A673 (cell line): ENCODE data around the gene RFK. TPM values are rescaled to one million over a fixed set of nuclear protein-coding genes. Genes with fewer than 3 reads are reported as not detected.

Experiments
- BruUV-seq: library from RNA; stranded (reverse); fragments of 400-500 nt; replicated peaks from 2 replicates; lab custom pipeline; 2021; lab: Mats Ljungman, UMichigan
- CTCF ChIA-PET: fragments of 300-600 bp; sonication (Branson Sonifier 250); formaldehyde crosslinking; loops from one replicate; lab custom pipeline; 2022; ENCODE audit warnings: antibody characterized with exemption; lab: Charles Lee
- POLR2A ChIA-PET: fragments of 300-600 bp; sonication (Branson Sonifier 250); formaldehyde crosslinking; loops from one replicate; lab custom pipeline; 2022; ENCODE audit warnings: antibody characterized with exemption; ENCODE audit not compliant: low non-redundant PET; lab: Charles Lee
- DNase-seq: peaks from one replicate; pipeline ENCODE4 v3.0.0-alpha.2; 2015; ENCODE audit warnings: low spot score
- H3K27ac ChIP-seq: fragments of 200-600 bp; sonication (generic); 2 replicates; pipeline ENCODE4 v1.5.1; 2016; ENCODE audit warnings: mixed run types, low read depth, mild to moderate bottlenecking, mixed read lengths, antibody characterized with exemption, low read length; ENCODE audit not compliant: poor library complexity, severe bottlenecking
- H3K27me3 ChIP-seq: fragments of 200-600 bp; sonication (generic); replicated peaks from 2 replicates; pipeline ENCODE4 v1.6.1; 2017; ENCODE audit warnings: mixed run types, low read depth, mild to moderate bottlenecking, mixed read lengths, antibody characterized with exemption, low read length; ENCODE audit not compliant: insufficient read depth, poor library complexity
- H3K36me3 ChIP-seq: fragments of 200-600 bp; sonication (generic); 2 replicates; pipeline ENCODE4 v1.6.1; 2016; ENCODE audit warnings: mixed run types, mild to moderate bottlenecking, mixed read lengths, antibody characterized with exemption, low read length; ENCODE audit not compliant: insufficient read depth, poor library complexity, severe bottlenecking
- H3K4me1 ChIP-seq: fragments of 200-600 bp; sonication (generic); 2 replicates; pipeline ENCODE4 v1.6.1; 2017; ENCODE audit warnings: mixed run types, mild to moderate bottlenecking, mixed read lengths, antibody characterized with exemption, low read length; ENCODE audit not compliant: insufficient read depth, poor library complexity, severe bottlenecking
- H3K4me3 ChIP-seq: fragments of 200-600 bp; sonication (generic); 2 replicates; pipeline ENCODE4 v1.5.1; 2016; ENCODE audit warnings: low read depth, mixed run types, mild to moderate bottlenecking, mixed read lengths, low read length; ENCODE audit not compliant: poor library complexity, severe bottlenecking
- H3K9me3 ChIP-seq: fragments of 200-600 bp; sonication (generic); 2 replicates; pipeline ENCODE4 v1.6.1; 2016; ENCODE audit warnings: mixed run types, low read depth, mild to moderate bottlenecking, mixed read lengths, antibody characterized with exemption, low read length; ENCODE audit not compliant: poor library complexity, severe bottlenecking
- EZH2 ChIP-seq: fragments of 200-600 bp; sonication (generic); IDR thresholded peaks from 2 replicates; pipeline ENCODE4 v1.6.1; 2017; ENCODE audit warnings: borderline replicate concordance, low read depth, mild to moderate bottlenecking, mixed read lengths, antibody characterized with exemption, low read length; ENCODE audit not compliant: poor library complexity, severe bottlenecking
- intact Hi-C: fragments of 100-400 bp; cut with micrococcal nuclease; formaldehyde crosslinking; loops from one replicate; pipeline ENCODE4 v1.10.0; 2022; ENCODE audit not compliant: unreplicated experiment
- total RNA-seq: library from RNA; stranded (reverse); gene quantifications from 2 replicates; pipeline ENCODE4 v1.2.3, GENCODE V29; 2021
- TF ChIP-seq, protein P1 (sequence below): fragments of 300-800, 200-600 bp; sonication (generic); conservative IDR thresholded peaks from 2 replicates; pipeline ENCODE4 v1.5.1; 2017; ENCODE audit warnings: low read depth, mild to moderate bottlenecking, antibody characterized with exemption, low read length, moderate library complexity, mixed read lengths

RFK gene
- total RNA-seq, 1 experiment from 2014 or later, result 22.1 TPM

DNA sequence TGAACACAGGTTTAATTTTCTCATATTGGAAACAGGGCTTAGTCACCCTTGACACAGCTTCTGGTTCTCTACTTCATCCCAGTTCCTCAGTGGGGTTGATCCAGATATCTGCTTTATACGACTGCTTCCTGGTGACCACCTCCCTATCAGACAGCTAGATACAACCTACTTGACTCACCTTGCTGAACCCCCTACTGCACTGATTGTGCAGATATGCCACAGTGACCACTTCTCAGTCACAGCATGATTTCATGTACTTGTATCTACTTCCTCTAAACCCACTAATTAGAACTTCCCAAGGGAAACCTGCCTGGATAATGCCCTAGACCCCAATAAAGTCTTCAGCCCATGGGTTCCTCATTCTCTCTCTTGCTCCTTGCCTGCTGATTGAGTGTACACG lies 18.4 kb upstream of the RFK start:
- no peak for TF ChIP-seq EZH2
- TF ChIP-seq, protein P1, sequence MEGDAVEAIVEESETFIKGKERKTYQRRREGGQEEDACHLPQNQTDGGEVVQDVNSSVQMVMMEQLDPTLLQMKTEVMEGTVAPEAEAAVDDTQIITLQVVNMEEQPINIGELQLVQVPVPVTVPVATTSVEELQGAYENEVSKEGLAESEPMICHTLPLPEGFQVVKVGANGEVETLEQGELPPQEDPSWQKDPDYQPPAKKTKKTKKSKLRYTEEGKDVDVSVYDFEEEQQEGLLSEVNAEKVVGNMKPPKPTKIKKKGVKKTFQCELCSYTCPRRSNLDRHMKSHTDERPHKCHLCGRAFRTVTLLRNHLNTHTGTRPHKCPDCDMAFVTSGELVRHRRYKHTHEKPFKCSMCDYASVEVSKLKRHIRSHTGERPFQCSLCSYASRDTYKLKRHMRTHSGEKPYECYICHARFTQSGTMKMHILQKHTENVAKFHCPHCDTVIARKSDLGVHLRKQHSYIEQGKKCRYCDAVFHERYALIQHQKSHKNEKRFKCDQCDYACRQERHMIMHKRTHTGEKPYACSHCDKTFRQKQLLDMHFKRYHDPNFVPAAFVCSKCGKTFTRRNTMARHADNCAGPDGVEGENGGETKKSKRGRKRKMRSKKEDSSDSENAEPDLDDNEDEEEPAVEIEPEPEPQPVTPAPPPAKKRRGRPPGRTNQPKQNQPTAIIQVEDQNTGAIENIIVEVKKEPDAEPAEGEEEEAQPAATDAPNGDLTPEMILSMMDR, result no peak
- no TSS peak for BruUV-seq
- no peaks in the 10 kb centered on the region for H3K27me3 ChIP-seq
- H3K4me3 ChIP-seq, result no peak overlapping the region
- ChIA-PET CTCF (no interaction called here), POLR2A (no interaction called here)
- DNase-seq, result no peak
- H3K4me1 ChIP-seq, result no peaks in the 10 kb centered on the region
- no peak overlapping the region for H3K27ac ChIP-seq
- no peaks in the 10 kb centered on the region for H3K9me3 ChIP-seq
- no peaks in the 10 kb centered on the region for H3K36me3 ChIP-seq
- intact Hi-C loops, result no loop called here

DNA sequence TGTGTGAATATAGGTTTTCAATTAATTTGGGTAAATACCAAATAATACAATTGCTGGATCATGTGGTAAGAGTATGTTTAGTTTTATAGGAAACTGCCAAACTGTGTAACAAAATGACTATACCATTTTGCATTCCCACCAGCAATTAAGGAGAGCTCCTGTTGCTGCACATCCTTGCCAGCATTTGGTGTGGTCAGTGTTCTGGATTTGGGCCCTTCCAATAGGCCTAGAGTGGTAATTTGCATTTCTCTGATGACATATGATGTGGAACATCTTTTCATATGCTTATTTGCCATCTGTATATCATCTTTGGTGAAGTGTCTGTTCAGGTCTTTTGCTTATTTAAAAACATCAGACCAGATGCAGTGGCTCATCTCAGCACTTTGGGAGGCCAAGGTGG lies 11.6 kb upstream of the RFK start:
- Histone ChIP-seq H3K36me3 (no peaks in the 10 kb centered on the region), H3K4me1 (no peaks in the 10 kb centered on the region), H3K4me3 (no peak overlapping the region), H3K27me3 (no peaks in the 10 kb centered on the region), H3K9me3 (no peaks in the 10 kb centered on the region), H3K27ac (no peak overlapping the region)
- no TSS peak for BruUV-seq
- intact Hi-C loops, result no loop called here
- POLR2A ChIA-PET, result interaction anchor here (0.7 kb wide), 1 partner anchor 363 kb away, joined by 3 read pairs; no protein-coding TSS in a partner anchor
- TF ChIP-seq EZH2, result no peak
- TF ChIP-seq, protein P1, result no peak
- DNase-seq, result no peak
- CTCF ChIA-PET, result interaction anchor here (1.3 kb wide), 1 partner anchor 11 kb away, joined by 3 read pairs; the partner anchor contains the start of gene RFK

DNA sequence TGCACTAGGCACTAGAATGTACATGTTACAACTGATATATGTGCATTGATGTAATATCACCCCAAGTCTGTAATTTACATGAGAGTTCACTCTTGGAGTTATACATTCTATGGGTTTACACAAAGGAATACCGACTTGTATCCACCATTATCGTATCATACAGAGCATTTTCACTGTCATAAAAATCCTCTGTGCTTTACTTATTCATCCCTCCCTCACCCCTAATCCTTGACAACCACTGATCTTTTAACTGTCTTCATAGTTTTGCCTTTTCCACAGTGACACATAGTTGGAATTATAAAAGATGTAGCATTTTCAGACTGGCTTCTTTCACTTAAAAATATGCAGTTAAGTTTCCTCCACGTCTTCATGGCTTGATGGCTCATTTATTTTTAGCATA lies 11.1 kb upstream of the RFK start:
- H3K36me3 ChIP-seq, result no peaks in the 10 kb centered on the region
- TF ChIP-seq, protein P1, result no peak
- TF ChIP-seq EZH2, result no peak
- CTCF ChIA-PET, result interaction anchor here (1.3 kb wide), 1 partner anchor 11 kb away, joined by 3 read pairs; the partner anchor contains the start of gene RFK
- no peaks in the 10 kb centered on the region for H3K4me1 ChIP-seq
- DNase-seq, result no peak
- intact Hi-C loops, result no loop called here
- H3K27me3 ChIP-seq, result no peaks in the 10 kb centered on the region
- H3K27ac ChIP-seq, result no peak overlapping the region
- no peaks in the 10 kb centered on the region for H3K9me3 ChIP-seq
- no TSS peak for BruUV-seq
- H3K4me3 ChIP-seq, result no peak overlapping the region
- POLR2A ChIA-PET, result no interaction called here
